Epidermal melanocyte (primary cell): ENCODE measurements around the gene CA7.
"Not testable (repeated sequence)": the region's sequence is repeated elsewhere in the genome, so short reads cannot be mapped to it uniquely, and the experiment has no call there.

Experiments
- DNase-seq: peaks from one replicate; pipeline ENCODE4 v3.0.0; 2011; ENCODE audit warnings: low spot score; ENCODE audit not compliant: insufficient read length

Gene CA7

DNA sequence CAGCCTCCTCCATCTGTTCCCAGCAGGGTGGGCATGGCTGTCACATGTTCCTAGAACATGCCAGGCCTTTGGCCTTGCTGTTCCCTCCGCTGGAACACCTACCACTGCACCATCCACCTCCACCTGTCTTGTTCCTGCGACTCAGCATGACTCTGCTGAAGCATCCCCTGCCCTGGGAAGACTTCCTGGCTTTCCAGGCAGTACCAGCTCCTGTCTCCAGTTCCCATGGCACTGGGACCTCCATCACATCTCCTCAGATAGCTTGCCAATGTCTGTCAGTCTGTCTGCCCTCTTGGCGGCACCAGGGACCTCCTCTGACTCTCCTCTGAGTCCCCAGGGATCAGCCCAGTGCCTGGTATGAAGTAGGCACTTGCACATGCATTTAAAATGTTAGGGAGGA is 51.8 kb downstream of the CA7 start:
- DNase-seq: no peak

DNA sequence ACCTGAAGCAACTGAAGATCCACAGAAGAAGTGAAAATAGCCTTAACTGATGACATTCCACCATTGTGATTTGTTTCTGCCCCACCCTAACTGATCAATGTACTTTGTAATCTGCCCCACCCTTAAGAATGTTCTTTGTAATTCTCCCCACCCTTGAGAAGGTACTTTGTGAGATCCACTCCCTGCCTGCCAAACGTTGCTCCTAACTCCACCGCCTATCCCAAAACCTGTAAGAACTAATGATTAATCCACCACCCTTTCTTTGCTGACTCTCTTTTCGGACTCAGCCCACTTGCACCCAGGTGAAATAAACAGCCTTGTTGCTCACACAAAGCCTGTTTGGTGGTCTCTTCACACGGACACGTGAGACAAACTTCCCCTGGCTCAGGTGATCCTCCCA is 52.5 kb downstream of the CA7 start:
- DNase-seq: not testable (repeated sequence)

- no peak for DNase-seq
Measured at GRCh38 chr16:66898207-66898606, 54.0 kb downstream of the CA7 start.

DNA sequence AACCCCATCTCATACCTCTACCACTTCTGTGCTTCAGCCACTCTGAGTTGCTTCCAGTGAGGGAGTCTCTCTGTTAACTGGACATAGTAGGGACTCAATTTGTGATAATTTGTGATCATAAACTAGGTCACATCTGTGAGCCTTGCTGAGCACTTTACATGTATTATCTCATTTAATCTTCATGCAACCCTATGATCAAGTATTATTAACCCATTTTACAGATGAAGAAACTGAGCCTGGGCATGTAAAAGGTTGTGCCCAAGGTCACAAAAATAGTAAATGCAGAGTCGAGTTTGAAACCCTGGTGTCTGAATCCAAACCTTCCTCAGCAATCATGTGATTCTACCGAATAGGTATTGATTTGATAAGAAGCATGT is 54.7 kb downstream of the CA7 start:
- DNase-seq: no peak

DNA sequence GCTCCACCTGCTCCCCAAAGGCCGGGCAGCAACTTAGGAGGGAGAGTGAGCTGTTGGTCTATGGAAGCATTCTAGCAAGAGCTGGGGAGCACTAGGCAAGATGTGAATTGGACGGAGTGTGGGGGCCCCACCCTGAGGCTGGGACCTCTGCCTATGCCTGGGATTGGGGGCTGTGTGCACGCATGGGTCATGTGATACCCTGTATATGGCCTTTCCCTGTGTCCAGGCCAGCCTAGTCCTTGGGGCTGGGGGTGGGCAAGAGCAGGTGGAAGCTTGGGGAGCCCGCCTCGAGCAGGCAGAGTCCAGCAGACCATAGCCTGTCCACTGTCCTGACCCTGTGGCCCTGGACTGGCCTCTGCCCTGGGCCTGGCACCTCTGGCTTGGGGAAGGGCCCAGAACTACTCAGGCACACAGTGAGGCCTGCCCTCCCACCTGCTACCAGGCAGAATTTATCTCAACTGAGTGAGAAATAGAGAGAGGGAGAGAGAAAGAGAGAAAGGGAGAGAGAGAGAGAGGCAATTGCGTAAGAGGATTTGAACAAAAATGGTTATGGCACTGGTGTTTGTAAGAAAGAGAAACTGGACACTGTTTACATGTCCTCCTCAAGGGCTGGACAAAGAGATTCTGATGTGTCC is 55.2 kb downstream of the CA7 start:
- no peak for DNase-seq

- no peak for DNase-seq
Measured at GRCh38 chr16:66899945-66900710, 55.9 kb downstream of the CA7 start.

DNA sequence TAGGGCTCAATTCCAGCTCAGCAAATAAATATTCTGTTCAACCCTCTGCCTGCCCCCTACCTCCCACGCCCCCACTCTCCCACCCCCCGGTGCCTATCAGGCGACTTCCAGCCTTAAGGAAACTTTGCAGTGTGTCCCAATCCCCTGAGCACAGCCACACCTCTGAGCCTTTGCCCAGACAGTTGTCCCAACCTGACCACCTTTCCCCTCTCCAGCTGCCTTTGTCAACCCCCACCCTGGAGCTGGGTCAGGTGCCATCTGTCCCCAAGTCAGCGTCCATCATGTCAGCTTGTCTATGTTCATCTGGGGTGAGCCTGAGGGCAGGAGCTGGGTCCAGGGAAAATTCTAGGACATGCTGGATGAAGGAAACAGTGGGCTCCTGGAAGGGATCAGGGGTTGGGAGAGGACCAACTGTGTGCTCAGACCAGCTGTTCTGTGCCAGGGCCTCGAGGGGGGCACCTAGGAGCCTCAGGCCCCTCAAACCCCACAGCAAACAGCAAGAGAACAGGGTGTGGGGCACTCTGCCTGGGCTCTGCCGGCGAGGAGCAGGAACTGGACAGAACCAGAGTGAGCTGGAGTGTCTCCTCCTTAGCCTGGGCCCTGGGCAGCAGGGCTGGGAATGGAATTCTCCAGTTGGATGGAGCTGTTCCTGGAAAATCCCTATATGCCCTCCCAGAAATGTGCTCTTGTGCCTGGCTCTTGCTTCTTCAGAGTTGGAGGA is 56.7 kb downstream of the CA7 start:
- no peak for DNase-seq

DNA sequence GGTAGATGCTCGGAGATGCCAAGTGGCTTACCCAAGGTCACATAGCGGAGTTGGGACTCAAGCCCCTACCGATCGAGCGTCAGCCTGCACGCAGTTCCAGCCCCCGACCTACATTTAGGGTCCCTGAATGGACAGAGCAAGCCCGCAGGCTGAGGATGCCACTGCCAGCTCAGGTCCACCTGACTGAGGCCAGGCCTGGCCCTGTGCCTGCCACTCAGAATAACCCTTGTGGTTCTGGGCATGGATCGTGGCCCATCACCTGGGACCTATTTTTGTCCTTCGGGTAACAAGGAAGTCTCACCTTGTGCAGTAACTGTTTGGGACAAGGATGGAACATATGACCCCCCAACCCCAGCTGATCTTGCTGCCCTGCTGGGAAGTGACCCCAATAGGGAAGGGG is 57.4 kb downstream of the CA7 start:
- DNase-seq: no peak

DNA sequence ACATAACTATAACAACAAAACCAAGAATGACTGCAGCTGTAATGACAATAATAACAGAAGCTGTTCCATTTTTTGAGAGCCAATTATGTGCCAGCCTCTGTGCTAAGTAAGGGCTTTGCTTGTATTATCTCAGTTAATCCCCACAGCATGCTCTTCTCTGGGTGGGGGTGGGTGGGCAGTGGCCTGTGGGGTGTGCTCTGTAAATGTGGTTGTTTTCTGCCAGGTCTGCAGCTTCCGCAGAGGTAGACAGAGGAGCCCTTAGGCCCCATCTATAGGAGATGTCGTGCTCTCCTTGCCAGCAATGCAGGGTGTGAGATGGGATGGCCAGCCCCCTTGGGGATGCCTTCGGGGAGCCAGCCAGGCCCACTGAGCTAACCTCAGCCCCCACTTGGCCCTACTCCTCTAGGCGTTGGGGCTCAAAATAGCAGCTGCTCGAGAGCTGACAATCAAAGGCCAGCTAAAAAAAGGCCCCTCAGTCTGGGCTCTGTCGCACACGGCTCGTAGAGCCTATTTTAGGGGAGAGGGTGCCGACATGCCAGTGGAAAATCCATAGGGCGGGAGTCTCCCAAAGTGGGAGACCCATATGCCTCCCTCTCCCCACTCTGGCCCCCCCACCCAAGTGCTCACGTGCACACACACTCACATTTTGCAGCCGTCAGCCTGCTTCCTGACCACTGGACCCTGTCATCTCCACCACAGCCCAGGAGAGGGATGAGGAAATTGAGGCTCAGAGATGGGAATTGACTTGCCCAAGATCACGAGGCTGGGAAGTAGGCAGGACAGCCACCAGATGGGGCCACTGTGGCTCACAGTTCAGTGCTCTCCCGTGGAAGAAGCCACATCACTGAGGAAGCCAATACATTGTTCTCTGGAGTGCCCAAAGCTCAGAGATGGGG is 58.7 kb downstream of the CA7 start:
- DNase-seq: no peak
